HG02840 (cell line): Measurements from ENCODE around the gene CCDC66.

ENCODE experiments used
- ATAC-seq: cut with Tn5 transposase; IDR thresholded peaks from one replicate; pipeline ENCODE4 v1.9.1; 2021; ENCODE audit warnings: mild to moderate bottlenecking, moderate library complexity, moderate number of reproducible peaks; ENCODE audit not compliant: unreplicated experiment, low FRiP score

The CCDC66 gene

GRCh38 chr3:56620371-56620770 is 63.4 kb downstream of the CCDC66 start:
- no peak for ATAC-seq

GRCh38 chr3:56621681-56622080 is 64.7 kb downstream of the CCDC66 start:
- ATAC-seq: no peak

GRCh38 chr3:56622381-56622780 is 65.4 kb downstream of the CCDC66 start:
- no peak for ATAC-seq

GRCh38 chr3:56624725-56625124 is 67.8 kb downstream of the CCDC66 start:
- no peak for ATAC-seq

- ATAC-seq: no peak
Observed at GRCh38 chr3:56629047-56629446, 72.1 kb downstream of the CCDC66 start.

- no peak for ATAC-seq
Observed at GRCh38 chr3:56629451-56629850, 72.5 kb downstream of the CCDC66 start.

- ATAC-seq: no peak
Observed at GRCh38 chr3:56630966-56631365, 74.0 kb downstream of the CCDC66 start.

- ATAC-seq: no peak
Observed at GRCh38 chr3:56633181-56633580, 76.2 kb downstream of the CCDC66 start.

- ATAC-seq: no peak
Observed at GRCh38 chr3:56633602-56634535, 76.9 kb downstream of the CCDC66 start.

GRCh38 chr3:56645407-56645806 is 88.4 kb downstream of the CCDC66 start:
- no peak for ATAC-seq

- no peak for ATAC-seq
Observed at GRCh38 chr3:56654460-56654859, 97.5 kb downstream of the CCDC66 start.

GRCh38 chr3:56655709-56656108 is 98.7 kb downstream of the CCDC66 start:
- no peak for ATAC-seq

- no peak for ATAC-seq
Observed at GRCh38 chr3:56664823-56665222, 107.8 kb downstream of the CCDC66 start.

GRCh38 chr3:56667973-56668579 is 111.1 kb downstream of the CCDC66 start:
- no peak for ATAC-seq
